H1 (cell line): ENCODE measurements around the gene WFDC12. TPM values are rescaled to one million over a fixed set of nuclear protein-coding genes. Genes with fewer than 3 reads are reported as not detected.

Experiments
- ASH2L ChIP-seq: fragments of 200-600, 300-600 bp; sonication (generic); IDR thresholded peaks from one replicate; pipeline ENCODE4 v1.7.1; 2017; ENCODE audit warnings: low read length
- BACH1 ChIP-seq: IDR thresholded peaks from 2 replicates; pipeline ENCODE4 v1.6.1; 2012; ENCODE audit warnings: low read length, improper control_type of control experiment
- BRCA1 ChIP-seq: IDR thresholded peaks from 2 replicates; pipeline ENCODE4 v1.6.1; 2012; ENCODE audit warnings: low read depth, low read length, improper control_type of control experiment
- CHD2 ChIP-seq: IDR thresholded peaks from 2 replicates; pipeline ENCODE4 v1.6.1; 2012; ENCODE audit warnings: low read length, improper control_type of control experiment
- GTF2F1 ChIP-seq: IDR thresholded peaks from 2 replicates; pipeline ENCODE4 v1.6.1; 2012; ENCODE audit warnings: low read depth, low read length, improper control_type of control experiment, borderline replicate concordance
- HDAC2 ChIP-seq, 2 experiments: fragments of 300-600 bp in 1 of 2; sonication (generic) in 1 of 2; IDR thresholded peaks; 2 replicates each; pipeline ENCODE4 v1.6.1; 2011 to 2012; ENCODE audit warnings: low read depth in 2 of 2, low read length in 2 of 2, mild to moderate bottlenecking in 2 of 2, moderate library complexity in 2 of 2, borderline replicate concordance in 1 of 2, inconsistent platforms in 1 of 2
- JUN ChIP-seq: IDR thresholded peaks from 2 replicates; pipeline ENCODE4 v1.6.1; 2011; ENCODE audit warnings: low read depth, mild to moderate bottlenecking, improper control_type of control experiment, low read length
- KDM1A ChIP-seq: fragments of 200-600, 300-600 bp; sonication (generic); IDR thresholded peaks from 2 replicates; pipeline ENCODE4 v1.7.1; 2016; ENCODE audit warnings: mild to moderate bottlenecking, low read length, borderline replicate concordance
- KDM4A ChIP-seq: IDR thresholded peaks from one replicate; pipeline ENCODE4 v1.7.1; 2012; ENCODE audit warnings: low read depth, mild to moderate bottlenecking, moderate library complexity, low read length, inconsistent platforms; ENCODE audit not compliant: severe bottlenecking
- POLR2AphosphoS5 ChIP-seq: IDR thresholded peaks from 2 replicates; pipeline ENCODE4 v1.6.1; 2011; ENCODE audit warnings: low read depth, low read length
- SIX5 ChIP-seq: IDR thresholded peaks from 2 replicates; pipeline ENCODE4 v1.6.1; 2011; ENCODE audit warnings: mild to moderate bottlenecking, low read depth, low read length
- SRF ChIP-seq: IDR thresholded peaks from 2 replicates; pipeline ENCODE4 v1.6.1; 2011; ENCODE audit warnings: mild to moderate bottlenecking, low read depth, low read length, moderate library complexity
- TBP ChIP-seq: IDR thresholded peaks from 2 replicates; pipeline ENCODE4 v1.6.1; 2011; ENCODE audit warnings: low read depth, low read length, improper control_type of control experiment
- polyA plus RNA-seq, 7 experiments: library from polyadenylated mRNA; depleted of rRNA in 3 of 7; stranded (reverse) in 5 of 7; unstranded in 2 of 7; fragments of >200 nt in 5 of 7; fragments of 200-250 nt in 2 of 7; gene quantifications; 1 replicate in 5 of 7; 2 replicates in 1 of 7; 4 replicates in 1 of 7; pipeline versions ENCODE4 v1.2.1 to v1.2.3, GENCODE V29; 2011 to 2013; ENCODE audit warnings: missing spikeins in 2 of 7, mixed read lengths in 2 of 7
- total RNA-seq: library from RNA; stranded (reverse); fragmentation: NEBNext Ultra II Directional; extraction: Animal tissue kit (Norgen Biotek cat#: 25700); gene quantifications from 2 replicates; pipeline ENCODE4 v1.2.1, GENCODE V29; 2021
- TF ChIP-seq, protein P1 (sequence below): IDR thresholded peaks from 2 replicates; pipeline ENCODE4 v1.6.1; 2012; ENCODE audit warnings: low read length, inconsistent platforms
- TF ChIP-seq, protein P2 (sequence below): IDR thresholded peaks from 2 replicates; pipeline ENCODE4 v1.6.1; 2011; ENCODE audit warnings: low read length, improper control_type of control experiment
- TF ChIP-seq, protein P3 (sequence below): IDR thresholded peaks from 2 replicates; pipeline ENCODE4 v1.6.1; 2012; ENCODE audit warnings: inconsistent platforms

Gene WFDC12
- total and polyA plus RNA-seq, 2 of the 8 experiments (the other 6 are each of a cell fraction or from before 2014, with no cell fraction given), result not detected

DNA sequence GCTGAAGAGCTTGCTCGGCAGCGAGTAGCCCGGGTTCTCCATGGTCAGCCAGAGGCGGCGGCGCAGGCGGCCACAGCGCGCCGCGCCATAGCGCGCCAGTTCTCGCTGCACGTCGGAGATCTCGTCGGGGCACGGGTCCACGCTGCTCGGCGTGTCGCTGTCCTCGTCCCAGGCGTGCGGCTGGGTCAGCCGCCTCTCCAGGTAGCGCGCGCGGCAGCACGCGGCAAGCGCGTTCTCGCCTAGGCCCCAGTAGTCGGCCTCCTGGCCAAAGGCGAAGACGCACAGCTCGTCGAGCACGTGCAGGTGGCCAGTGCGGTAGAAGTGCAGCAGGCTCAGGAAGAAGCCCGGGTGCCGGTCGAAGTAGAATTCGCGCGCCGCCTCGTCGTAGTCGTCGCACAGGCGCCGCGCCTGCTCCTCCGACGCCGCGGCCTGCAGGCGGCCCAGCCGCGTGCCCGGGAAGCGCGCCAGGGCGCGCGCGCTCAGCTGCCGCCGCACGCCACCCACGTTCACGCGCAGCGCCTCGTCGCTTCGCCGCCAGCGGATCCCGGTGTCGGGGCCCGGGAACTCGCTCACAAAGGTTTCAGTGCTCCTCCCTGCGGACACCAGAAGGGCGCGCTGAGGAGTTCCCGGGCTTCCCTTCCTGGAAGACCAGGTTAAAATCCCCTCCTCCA lies 26.0 kb downstream of the WFDC12 start (continued):
- TF ChIP-seq, protein P1, sequence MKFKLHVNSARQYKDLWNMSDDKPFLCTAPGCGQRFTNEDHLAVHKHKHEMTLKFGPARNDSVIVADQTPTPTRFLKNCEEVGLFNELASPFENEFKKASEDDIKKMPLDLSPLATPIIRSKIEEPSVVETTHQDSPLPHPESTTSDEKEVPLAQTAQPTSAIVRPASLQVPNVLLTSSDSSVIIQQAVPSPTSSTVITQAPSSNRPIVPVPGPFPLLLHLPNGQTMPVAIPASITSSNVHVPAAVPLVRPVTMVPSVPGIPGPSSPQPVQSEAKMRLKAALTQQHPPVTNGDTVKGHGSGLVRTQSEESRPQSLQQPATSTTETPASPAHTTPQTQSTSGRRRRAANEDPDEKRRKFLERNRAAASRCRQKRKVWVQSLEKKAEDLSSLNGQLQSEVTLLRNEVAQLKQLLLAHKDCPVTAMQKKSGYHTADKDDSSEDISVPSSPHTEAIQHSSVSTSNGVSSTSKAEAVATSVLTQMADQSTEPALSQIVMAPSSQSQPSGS, result no peak
- TF ChIP-seq BACH1 (peak; percentile 73; the same call in 1 of the 2 replicates), BRCA1 (no peak), TBP (no peak; the same call in 1 of the 2 replicates), CHD2 (no peak), HDAC2 (IDR thresholded peaks at IDR 0.05; ENCODE audit: borderline replicate concordance in 1 of 2, low read depth in 2 of 2, low read length in 2 of 2) (peak; percentile 69 to 82; a peak in 2 of 4 replicates), GTF2F1 (peak; percentile 58; the same call in 1 of the 2 replicates), KDM4A (peak; percentile 63), SIX5 (no peak), POLR2AphosphoS5 (no peak), JUN (no peak), SRF (no peak), ASH2L (no peak), KDM1A (no peak)
- TF ChIP-seq, protein P2, sequence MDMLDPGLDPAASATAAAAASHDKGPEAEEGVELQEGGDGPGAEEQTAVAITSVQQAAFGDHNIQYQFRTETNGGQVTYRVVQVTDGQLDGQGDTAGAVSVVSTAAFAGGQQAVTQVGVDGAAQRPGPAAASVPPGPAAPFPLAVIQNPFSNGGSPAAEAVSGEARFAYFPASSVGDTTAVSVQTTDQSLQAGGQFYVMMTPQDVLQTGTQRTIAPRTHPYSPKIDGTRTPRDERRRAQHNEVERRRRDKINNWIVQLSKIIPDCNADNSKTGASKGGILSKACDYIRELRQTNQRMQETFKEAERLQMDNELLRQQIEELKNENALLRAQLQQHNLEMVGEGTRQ, result no peak
- TF ChIP-seq, protein P3, sequence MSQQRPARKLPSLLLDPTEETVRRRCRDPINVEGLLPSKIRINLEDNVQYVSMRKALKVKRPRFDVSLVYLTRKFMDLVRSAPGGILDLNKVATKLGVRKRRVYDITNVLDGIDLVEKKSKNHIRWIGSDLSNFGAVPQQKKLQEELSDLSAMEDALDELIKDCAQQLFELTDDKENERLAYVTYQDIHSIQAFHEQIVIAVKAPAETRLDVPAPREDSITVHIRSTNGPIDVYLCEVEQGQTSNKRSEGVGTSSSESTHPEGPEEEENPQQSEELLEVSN, result peak; percentile 97
